HG03045 (cell line): ENCODE measurements around the gene PIMREG.
"Not testable (repeated sequence)": the region's sequence is repeated elsewhere in the genome, so short reads cannot be mapped to it uniquely, and the experiment has no call there.

Experiments used
- ATAC-seq: cut with Tn5 transposase; IDR thresholded peaks from one replicate; pipeline ENCODE4 v1.9.1; 2021; ENCODE audit warnings: mild to moderate bottlenecking, moderate library complexity; ENCODE audit not compliant: unreplicated experiment

PIMREG gene

GRCh38 chr17:6476810-6477179 is 32.5 kb downstream of the PIMREG start:
- no peak for ATAC-seq

- no peak for ATAC-seq
Measured at GRCh38 chr17:6477831-6478383, 33.7 kb downstream of the PIMREG start.

- ATAC-seq = no peak
Measured at GRCh38 chr17:6478486-6478885, 34.2 kb downstream of the PIMREG start.

- no peak for ATAC-seq
Measured at GRCh38 chr17:6479622-6480302, 35.5 kb downstream of the PIMREG start.

- no peak for ATAC-seq
Measured at GRCh38 chr17:6480303-6480675, 36.0 kb downstream of the PIMREG start.

GRCh38 chr17:6482105-6482455 is 37.8 kb downstream of the PIMREG start:
- ATAC-seq = no peak

- ATAC-seq = not testable (repeated sequence)
Measured at GRCh38 chr17:6482796-6483195, 38.5 kb downstream of the PIMREG start.

- ATAC-seq = no peak
Measured at GRCh38 chr17:6483507-6483906, 39.3 kb downstream of the PIMREG start.

GRCh38 chr17:6485646-6486412 is 41.6 kb downstream of the PIMREG start:
- ATAC-seq = no peak

GRCh38 chr17:6487251-6488007 is 43.2 kb downstream of the PIMREG start:
- ATAC-seq = no peak

GRCh38 chr17:6488008-6488539 is 43.8 kb downstream of the PIMREG start:
- ATAC-seq = no peak

GRCh38 chr17:6489016-6489550 is 44.8 kb downstream of the PIMREG start:
- no peak for ATAC-seq

- ATAC-seq = no peak
Measured at GRCh38 chr17:6491071-6491700, 46.9 kb downstream of the PIMREG start.

- ATAC-seq = no peak
Measured at GRCh38 chr17:6492892-6493674, 48.8 kb downstream of the PIMREG start.

- ATAC-seq = no peak
Measured at GRCh38 chr17:6494239-6494941, 50.1 kb downstream of the PIMREG start.

GRCh38 chr17:6495450-6496115 is 51.3 kb downstream of the PIMREG start:
- ATAC-seq = no peak

- ATAC-seq = no peak
Measured at GRCh38 chr17:6496116-6496481, 51.8 kb downstream of the PIMREG start.

GRCh38 chr17:6496640-6497441 is 52.6 kb downstream of the PIMREG start:
- ATAC-seq = no peak
